ENCODE measurements around the gene PIK3C2A. TPM values are rescaled to one million over a fixed set of nuclear protein-coding genes. Genes with fewer than 3 reads are reported as not detected.

The PIK3C2A gene
- total and polyA plus RNA-seq, 9 donors: 11.7 to 33.9 (median 18.6) TPM

DNA sequence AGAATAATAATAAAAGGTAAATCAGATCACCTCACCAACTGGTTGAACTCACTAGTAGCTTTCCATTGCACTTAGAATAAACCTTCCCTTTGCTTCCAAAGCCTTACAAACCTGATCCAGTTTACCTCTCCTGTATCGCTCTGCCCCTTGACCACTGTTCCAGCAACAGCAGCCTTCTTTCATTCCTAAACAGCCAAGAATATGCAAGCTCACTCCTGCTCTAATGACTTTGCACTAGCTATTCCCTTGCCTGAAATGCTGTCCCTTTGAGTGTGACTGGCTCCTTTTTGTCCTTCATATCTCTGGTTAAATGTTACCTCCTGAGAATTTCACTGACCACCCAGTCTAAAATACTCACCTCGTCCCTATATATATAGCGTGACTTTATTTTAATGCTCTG lies 9.6 kb upstream of the PIK3C2A start:
- WGBS (ENCODE audit: insufficient coverage): 100% methylated on average over 1 of the region's 3 CpGs
- Histone ChIP-seq H3K4me3 (ENCODE audit: low read length) (no peak overlapping the region), H3K27ac (ENCODE audit: low read length) (no peak overlapping the region), H3K9me3 (replicated peaks; ENCODE audit: control insufficient read depth, low read depth, low read length) (no peaks in the 10 kb centered on the region), H3K27me3 (ENCODE audit: control insufficient read depth, insufficient read depth, low read length) (no peaks in the 10 kb centered on the region), H3K36me3 (ENCODE audit: control insufficient read depth, insufficient read depth, low read length) (no peaks in the 10 kb centered on the region), H3K4me1 (ENCODE audit: control insufficient read depth, insufficient read depth, low read length) (no peaks in the 10 kb centered on the region)
- no peak for DNase-seq

DNA sequence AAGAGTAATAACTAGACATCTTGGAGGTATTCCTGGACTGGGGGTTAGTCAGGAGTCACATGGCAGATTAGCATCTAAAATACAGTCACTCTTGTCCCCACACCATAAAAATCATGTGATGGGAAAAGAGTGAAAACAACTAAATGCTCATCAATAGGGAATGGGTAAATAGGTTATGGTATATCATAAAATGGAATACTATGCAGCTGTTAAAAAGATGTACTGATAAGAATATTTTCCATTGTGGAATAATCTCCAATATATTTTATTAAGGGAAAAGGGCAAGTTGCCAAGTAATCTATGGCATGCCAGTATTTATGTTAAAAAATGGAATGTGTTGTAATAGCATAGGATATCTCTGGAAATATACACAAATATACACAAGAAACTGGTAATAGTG lies 6.6 kb upstream of the PIK3C2A start:
- Histone ChIP-seq H3K27ac (ENCODE audit: low read length) (no peak overlapping the region), H3K4me1 (ENCODE audit: control insufficient read depth, insufficient read depth, low read length) (no peaks in the 10 kb centered on the region), H3K4me3 (ENCODE audit: low read length) (no peak overlapping the region), H3K36me3 (ENCODE audit: control insufficient read depth, insufficient read depth, low read length) (no peaks in the 10 kb centered on the region), H3K27me3 (ENCODE audit: control insufficient read depth, insufficient read depth, low read length) (no peaks in the 10 kb centered on the region), H3K9me3 (replicated peaks; ENCODE audit: control insufficient read depth, low read depth, low read length) (no peaks in the 10 kb centered on the region)
- DNase-seq: no peak

DNA sequence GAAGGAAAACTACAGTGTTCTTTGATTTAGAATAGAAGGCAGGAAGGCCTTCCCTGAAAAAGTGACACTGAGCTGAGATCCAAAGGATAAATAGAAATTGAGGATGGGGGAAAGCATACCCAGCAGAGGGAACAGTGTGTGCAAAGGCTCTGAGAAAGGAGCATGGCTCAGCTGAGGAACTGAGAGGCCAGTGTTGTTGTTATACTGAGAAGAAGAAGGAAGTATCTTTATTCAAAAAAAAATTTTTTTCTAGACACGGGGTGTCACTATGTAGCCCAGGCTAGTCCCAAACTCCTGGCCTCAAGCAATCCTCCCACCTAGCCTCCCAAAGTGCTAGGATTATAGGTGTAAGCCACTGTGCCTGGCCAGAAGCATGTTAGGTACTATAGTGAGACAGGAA lies 3.5 kb upstream of the PIK3C2A start:
- H3K36me3 ChIP-seq (ENCODE audit: control insufficient read depth, insufficient read depth, low read length): no peaks in the 10 kb centered on the region
- no peaks in the 10 kb centered on the region for H3K9me3 ChIP-seq (replicated peaks; ENCODE audit: control insufficient read depth, low read depth, low read length)
- no peaks in the 10 kb centered on the region for H3K27me3 ChIP-seq (ENCODE audit: control insufficient read depth, insufficient read depth, low read length)
- no peak overlapping the region for H3K27ac ChIP-seq (ENCODE audit: low read length)
- no peak overlapping the region for H3K4me3 ChIP-seq (ENCODE audit: low read length)
- no peak for DNase-seq
- WGBS (ENCODE audit: insufficient coverage): no CpG with 5 or more reads among the region's 1 CpG
- H3K4me1 ChIP-seq (ENCODE audit: control insufficient read depth, insufficient read depth, low read length): peaks cover 8% of the 10 kb centered on the region

DNA sequence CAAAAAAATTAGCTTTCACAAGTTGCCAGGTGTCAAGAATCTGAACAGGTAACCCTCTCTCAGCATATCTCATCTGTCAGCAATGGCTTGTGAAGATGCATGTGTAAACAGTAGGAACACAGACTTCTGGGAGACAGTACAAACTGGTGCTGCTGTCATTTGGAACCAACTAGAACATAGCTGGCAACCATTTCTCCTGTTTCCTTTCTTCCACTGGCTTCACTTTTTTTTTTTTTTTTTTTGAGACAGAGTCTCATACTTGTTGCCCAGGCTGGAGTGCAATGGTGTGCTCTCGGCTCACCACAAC lies 2.1 kb upstream of the PIK3C2A start:
- H3K36me3 ChIP-seq (ENCODE audit: control insufficient read depth, insufficient read depth, low read length): peaks cover 3% of the 10 kb centered on the region
- H3K27me3 ChIP-seq (ENCODE audit: control insufficient read depth, insufficient read depth, low read length): no peaks in the 10 kb centered on the region
- DNase-seq: no peak
- no peak overlapping the region for H3K4me3 ChIP-seq (ENCODE audit: low read length)
- H3K9me3 ChIP-seq (replicated peaks; ENCODE audit: control insufficient read depth, low read depth, low read length): no peaks in the 10 kb centered on the region
- H3K27ac ChIP-seq (ENCODE audit: low read length): peak overlapping the region; percentile 30
- WGBS (ENCODE audit: insufficient coverage): no CpG with 5 or more reads among the region's 1 CpG
- H3K4me1 ChIP-seq (ENCODE audit: control insufficient read depth, insufficient read depth, low read length): peaks cover 8% of the 10 kb centered on the region

DNA sequence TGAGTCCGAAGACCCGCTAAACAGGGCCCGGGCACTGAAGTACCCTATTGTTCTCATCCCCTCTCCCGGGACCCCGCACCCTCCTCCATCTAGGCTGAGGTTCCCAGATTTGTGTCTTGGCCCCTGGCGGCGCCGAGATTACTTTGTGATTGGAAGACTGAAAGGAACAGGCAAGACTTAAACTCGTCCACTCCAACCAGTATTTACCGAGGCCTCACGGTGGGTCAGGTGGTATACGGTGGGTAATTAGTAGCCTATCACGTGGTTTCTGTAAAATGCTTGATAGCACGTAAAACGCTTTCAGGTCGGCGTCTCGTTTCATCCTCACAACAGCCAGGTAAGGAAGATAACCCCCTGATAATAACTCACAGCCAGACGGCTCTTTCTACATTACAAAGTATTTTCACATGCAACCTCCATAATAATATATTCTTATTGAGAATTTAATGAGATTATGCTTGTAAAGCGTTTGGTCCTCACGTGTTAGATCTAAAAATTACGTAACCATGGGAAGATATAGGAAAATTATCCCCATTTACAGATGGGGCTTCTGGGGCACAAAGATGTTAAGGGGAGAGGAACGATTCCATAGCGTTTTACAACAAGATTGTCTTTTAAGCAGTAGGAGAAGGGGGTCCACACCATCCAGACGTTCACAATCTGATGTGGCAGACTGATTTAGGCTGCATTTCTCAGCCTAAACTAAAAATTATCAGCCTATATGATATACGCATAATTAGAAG lies 642 bp upstream of the PIK3C2A start:
- Histone ChIP-seq H3K4me1 (ENCODE audit: control insufficient read depth, insufficient read depth, low read length) (peaks cover 8% of the 10 kb centered on the region), H3K9me3 (replicated peaks; ENCODE audit: control insufficient read depth, low read depth, low read length) (no peaks in the 10 kb centered on the region), H3K27me3 (ENCODE audit: control insufficient read depth, insufficient read depth, low read length) (no peaks in the 10 kb centered on the region), H3K27ac (ENCODE audit: low read length) (peak overlapping the region; percentile 97), H3K36me3 (ENCODE audit: control insufficient read depth, insufficient read depth, low read length) (peaks cover 8% of the 10 kb centered on the region), H3K4me3 (ENCODE audit: low read length) (peak overlapping the region; percentile 88)
- DNase-seq: peak; percentile 72
- 0% methylated on average over 3 of the region's 26 CpGs for WGBS (ENCODE audit: insufficient coverage)

DNA sequence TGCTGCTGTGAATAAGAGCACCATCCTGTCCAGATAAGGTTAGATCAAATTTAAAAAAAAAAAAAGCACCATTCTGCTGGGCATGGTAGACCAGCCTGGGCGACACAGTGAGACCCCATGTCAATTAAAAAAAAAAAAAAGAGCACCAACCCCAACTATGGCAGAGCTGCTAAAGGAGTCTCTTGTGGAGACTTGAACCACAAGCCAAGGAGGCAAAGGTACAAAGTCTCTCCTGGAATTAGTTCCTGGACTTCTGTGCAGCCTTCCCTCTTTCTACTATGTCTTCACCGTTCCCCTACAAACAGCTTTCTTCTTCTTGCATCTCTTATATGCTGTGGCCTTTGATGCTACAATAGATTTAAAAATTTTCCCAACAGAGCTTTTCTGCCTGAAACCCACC lies 1.3 kb downstream of the PIK3C2A start:
- Histone ChIP-seq H3K27me3 (ENCODE audit: control insufficient read depth, insufficient read depth, low read length) (no peaks in the 10 kb centered on the region), H3K36me3 (ENCODE audit: control insufficient read depth, insufficient read depth, low read length) (peaks cover 8% of the 10 kb centered on the region), H3K4me3 (ENCODE audit: low read length) (peak overlapping the region; percentile 88), H3K9me3 (replicated peaks; ENCODE audit: control insufficient read depth, low read depth, low read length) (no peaks in the 10 kb centered on the region), H3K27ac (ENCODE audit: low read length) (no peak overlapping the region), H3K4me1 (ENCODE audit: control insufficient read depth, insufficient read depth, low read length) (peaks cover 8% of the 10 kb centered on the region)
- WGBS (ENCODE audit: insufficient coverage): 0% methylated on average over 1 of the region's 2 CpGs
- no peak for DNase-seq

DNA sequence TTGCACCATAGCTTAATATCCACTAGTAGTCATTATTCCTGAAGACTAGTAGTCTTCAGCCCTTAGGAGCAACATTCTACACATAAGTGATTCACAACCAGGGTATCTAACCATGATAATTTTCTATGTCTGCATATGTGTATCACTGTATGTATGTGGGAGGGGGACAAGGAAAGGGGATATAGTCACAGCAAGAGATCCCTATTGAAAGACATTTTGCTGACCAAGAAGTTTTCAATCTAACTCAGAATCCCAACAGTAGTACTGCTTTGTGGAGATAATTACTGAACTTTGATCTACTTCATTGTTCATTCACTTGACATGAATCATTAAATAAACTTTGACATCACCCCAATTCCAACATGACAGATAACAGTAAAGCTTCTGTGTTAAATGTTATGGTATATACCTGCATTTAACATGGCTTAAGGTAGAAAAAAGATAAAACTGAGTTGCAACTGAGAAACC lies 10.3 kb downstream of the PIK3C2A start:
- no peak for DNase-seq
- peaks cover 9% of the 10 kb centered on the region for H3K36me3 ChIP-seq (ENCODE audit: control insufficient read depth, insufficient read depth, low read length)
- H3K4me3 ChIP-seq (ENCODE audit: low read length): no peak overlapping the region
- H3K27ac ChIP-seq (ENCODE audit: low read length): no peak overlapping the region
- no peaks in the 10 kb centered on the region for H3K9me3 ChIP-seq (replicated peaks; ENCODE audit: control insufficient read depth, low read depth, low read length)
- no peaks in the 10 kb centered on the region for H3K4me1 ChIP-seq (ENCODE audit: control insufficient read depth, insufficient read depth, low read length)
- H3K27me3 ChIP-seq (ENCODE audit: control insufficient read depth, insufficient read depth, low read length): no peaks in the 10 kb centered on the region

DNA sequence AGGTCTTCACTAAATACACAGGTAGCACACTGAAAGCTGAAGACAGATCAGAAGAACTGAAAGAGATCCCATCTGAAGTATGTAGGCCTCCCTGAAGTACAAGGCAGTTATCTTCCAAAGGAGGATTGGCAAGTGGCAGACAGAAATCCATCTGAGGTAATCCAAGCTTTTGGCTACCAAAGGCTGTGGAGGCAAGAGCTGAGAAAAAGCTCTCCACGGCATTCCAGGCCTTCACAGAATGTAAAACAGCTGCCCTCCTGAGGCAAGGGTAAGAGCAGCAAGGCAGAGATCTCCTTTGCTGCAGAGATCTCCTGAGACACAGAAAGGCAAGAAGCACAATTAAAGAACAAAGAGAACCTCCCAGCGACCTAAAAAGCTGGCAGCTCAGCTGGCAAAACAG lies 19.1 kb downstream of the PIK3C2A start:
- WGBS (ENCODE audit: insufficient coverage): 43% methylated on average over 1 of the region's 2 CpGs
- H3K4me3 ChIP-seq (ENCODE audit: low read length): no peak overlapping the region
- peaks cover 14% of the 10 kb centered on the region for H3K36me3 ChIP-seq (ENCODE audit: control insufficient read depth, insufficient read depth, low read length)
- H3K27ac ChIP-seq (ENCODE audit: low read length): no peak overlapping the region
- H3K9me3 ChIP-seq (replicated peaks; ENCODE audit: control insufficient read depth, low read depth, low read length): no peaks in the 10 kb centered on the region
- no peaks in the 10 kb centered on the region for H3K4me1 ChIP-seq (ENCODE audit: control insufficient read depth, insufficient read depth, low read length)
- no peaks in the 10 kb centered on the region for H3K27me3 ChIP-seq (ENCODE audit: control insufficient read depth, insufficient read depth, low read length)
- DNase-seq: no peak

DNA sequence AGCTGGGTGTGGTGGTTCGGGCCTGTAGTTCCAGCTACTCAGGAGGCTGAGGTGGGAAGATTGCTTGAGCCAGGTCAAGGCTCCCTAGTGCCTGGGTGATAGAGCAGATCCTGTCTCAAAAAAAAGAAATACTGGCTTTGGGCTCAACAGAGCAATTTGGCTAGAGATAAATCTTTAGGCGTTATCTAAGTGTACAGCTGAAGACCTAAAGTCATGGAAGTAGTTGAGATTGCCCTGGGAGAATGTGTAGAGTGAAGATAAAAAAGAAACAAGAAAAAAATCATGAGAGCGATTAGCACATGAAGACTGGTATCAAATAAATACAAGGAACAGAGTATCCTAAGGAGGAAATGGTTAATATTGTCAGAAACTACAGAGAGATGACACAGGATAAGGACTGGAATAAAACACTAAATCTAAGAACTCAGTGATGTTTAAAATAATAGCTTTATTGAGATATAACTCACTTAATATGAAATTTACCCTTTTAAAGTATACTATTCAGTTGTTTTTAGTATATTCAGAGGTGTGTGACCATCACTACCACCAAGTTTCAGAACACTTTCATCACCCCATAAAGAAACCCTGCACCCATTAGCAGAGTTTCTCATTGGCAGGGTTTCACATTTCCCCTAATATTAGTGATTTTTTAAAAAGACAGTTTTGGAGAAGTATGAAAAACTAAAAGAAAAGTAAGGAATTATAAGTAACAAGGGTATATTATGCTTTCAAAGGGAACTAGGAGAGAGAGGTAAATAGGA lies 20.7 kb downstream of the PIK3C2A start:
- H3K4me1 ChIP-seq (ENCODE audit: control insufficient read depth, insufficient read depth, low read length): no peaks in the 10 kb centered on the region
- no peak for DNase-seq
- WGBS (ENCODE audit: insufficient coverage): 100% methylated on average over 2 of the region's 3 CpGs
- H3K9me3 ChIP-seq (replicated peaks; ENCODE audit: control insufficient read depth, low read depth, low read length): no peaks in the 10 kb centered on the region
- no peaks in the 10 kb centered on the region for H3K27me3 ChIP-seq (ENCODE audit: control insufficient read depth, insufficient read depth, low read length)
- no peak overlapping the region for H3K4me3 ChIP-seq (ENCODE audit: low read length)
- peaks cover 11% of the 10 kb centered on the region for H3K36me3 ChIP-seq (ENCODE audit: control insufficient read depth, insufficient read depth, low read length)
- no peak overlapping the region for H3K27ac ChIP-seq (ENCODE audit: low read length)

DNA sequence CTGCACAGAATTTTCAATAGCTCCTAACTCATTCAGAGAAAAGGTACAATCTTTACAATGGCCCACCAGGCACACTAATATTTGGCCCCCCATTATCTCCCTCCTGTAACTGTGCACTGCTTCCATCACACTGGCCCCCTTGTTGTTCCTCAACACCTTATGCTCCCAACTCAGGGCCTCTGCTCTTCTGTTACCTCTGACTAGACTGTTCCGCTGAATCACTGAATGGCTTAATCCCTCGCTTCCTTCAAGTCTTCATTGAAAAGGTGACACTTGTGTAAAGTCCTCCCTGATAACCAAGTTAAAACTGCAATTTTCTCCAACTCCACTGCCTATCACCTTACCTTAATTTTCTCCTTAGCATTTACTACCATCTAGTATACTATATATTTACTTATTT lies 21.8 kb downstream of the PIK3C2A start:
- H3K4me1 ChIP-seq (ENCODE audit: control insufficient read depth, insufficient read depth, low read length): no peaks in the 10 kb centered on the region
- 100% methylated on average over 1 of the region's 2 CpGs for WGBS (ENCODE audit: insufficient coverage)
- no peak for DNase-seq
- no peak overlapping the region for H3K27ac ChIP-seq (ENCODE audit: low read length)
- no peak overlapping the region for H3K4me3 ChIP-seq (ENCODE audit: low read length)
- H3K9me3 ChIP-seq (replicated peaks; ENCODE audit: control insufficient read depth, low read depth, low read length): no peaks in the 10 kb centered on the region
- H3K36me3 ChIP-seq (ENCODE audit: control insufficient read depth, insufficient read depth, low read length): no peaks in the 10 kb centered on the region
- H3K27me3 ChIP-seq (ENCODE audit: control insufficient read depth, insufficient read depth, low read length): no peaks in the 10 kb centered on the region

Data from muscle of leg (tissue), 11 donors.